Transverse colon (tissue), 3 donors: Measurements from ENCODE around the gene ATP5ME.

Experiments
- CTCF ChIP-seq, 5 experiments: fragments of 200-600 bp in 3 of 5; fragments of 450-650 bp in 2 of 5; sonication (generic) in 3 of 5; IDR thresholded peaks; 1 replicate in 2 of 5; 2 replicates in 3 of 5; pipeline ENCODE4 v1.5.1; 2016 to 2017; ENCODE audit warnings: antibody characterized with exemption in 5 of 5, inconsistent platforms in 3 of 5, mild to moderate bottlenecking in 2 of 5, moderate library complexity in 1 of 5
- EP300 ChIP-seq: sonication (generic); formaldehyde crosslinking; IDR thresholded peaks from one replicate; pipeline ENCODE4 v1.6.1; 2017; ENCODE audit warnings: antibody characterized with exemption, low read depth
- POLR2A ChIP-seq: fragments of 450-650 bp; IDR thresholded peaks from one replicate; pipeline ENCODE4 v1.6.1; 2016; ENCODE audit warnings: antibody characterized with exemption, mild to moderate bottlenecking, moderate library complexity

- TF ChIP-seq EP300 = no peak
- no peak for TF ChIP-seq CTCF (IDR thresholded peaks at IDR 0.05)
- no peak for TF ChIP-seq POLR2A
Measured at GRCh38 chr4:632196-632790, 41.8 kb downstream of the ATP5ME start.
